Endothelial cell of umbilical vein (primary cell): ENCODE data around the gene SART3. TPM values are rescaled to one million over a fixed set of nuclear protein-coding genes. Genes with fewer than 3 reads are reported as not detected.
"Not testable (repeated sequence)": the region's sequence is repeated elsewhere in the genome, so short reads cannot be mapped to it uniquely, and the experiment has no call there.

Experiments
- BruUV-seq: library from RNA; stranded (reverse); fragments of 400-500 nt; replicated peaks from 2 replicates; lab custom pipeline; 2021; lab: Mats Ljungman, UMichigan
- CTCF ChIA-PET: fragments of 300-600, 350-600 bp; sonication (Branson Sonifier 250); formaldehyde crosslinking; loops from one replicate; lab custom pipeline; 2021; ENCODE audit warnings: antibody characterized with exemption, inconsistent platforms; lab: Charles Lee
- POLR2A ChIA-PET: fragments of 300-600, 350-600 bp; sonication (Branson Sonifier 250); formaldehyde crosslinking; loops from one replicate; lab custom pipeline; 2021; ENCODE audit warnings: antibody characterized with exemption, inconsistent platforms; lab: Charles Lee
- DNase-seq: peaks from one replicate; pipeline ENCODE4 v3.0.0-alpha.2; 2011; ENCODE audit warnings: low read depth, low spot score
- FAIRE-seq: peaks from 2 replicates; lab custom pipeline; 2011; peaks lifted over from hg19 to GRCh38; lab: Jason Lieb, UNC
- H2AFZ ChIP-seq: 2 replicates; pipeline ENCODE4 v1.6.0; 2012; ENCODE audit warnings: low read depth, low read length, control low read depth, inconsistent platforms
- H3K27ac ChIP-seq: 2 replicates; pipeline ENCODE4 v1.5.1; 2011; ENCODE audit warnings: low read depth, mild to moderate bottlenecking, control low read depth, low read length, moderate library complexity; ENCODE audit not compliant: insufficient read depth
- H3K27me3 ChIP-seq, 2 experiments: 2 replicates each; pipeline versions ENCODE4 v1.6.0 to v1.6.1; 2011; ENCODE audit warnings: low read length in 2 of 2, mixed read lengths in 1 of 2; ENCODE audit not compliant: control insufficient read depth in 2 of 2, insufficient read depth in 2 of 2
- H3K36me3 ChIP-seq, 2 experiments: 2 replicates in 1 of 2; 3 replicates in 1 of 2; pipeline ENCODE4 v1.5.1; 2011; ENCODE audit warnings: low read length in 2 of 2, mild to moderate bottlenecking in 1 of 2, moderate library complexity in 1 of 2; ENCODE audit not compliant: control insufficient read depth in 2 of 2, insufficient read depth in 2 of 2; ENCODE audit errors: extremely low read depth in 1 of 2
- H3K4me1 ChIP-seq: 3 replicates; pipeline ENCODE4 v1.5.1; 2011; ENCODE audit warnings: mild to moderate bottlenecking, low read length; ENCODE audit not compliant: control insufficient read depth, insufficient read depth; ENCODE audit errors: extremely low read depth
- H3K4me2 ChIP-seq: 2 replicates; pipeline ENCODE4 v1.6.1; 2011; ENCODE audit warnings: low read length, control low read depth, mixed read lengths; ENCODE audit not compliant: insufficient read depth
- H3K4me3 ChIP-seq, 3 experiments: fragments of 200-600 bp in 1 of 3; sonication (generic), shearing (Covaris generic) in 1 of 3; replicated peaks in 1 of 3; 2 replicates each; pipeline ENCODE4 v1.5.1; 2011 to 2016; ENCODE audit warnings: control low read depth in 3 of 3, low read length in 3 of 3, mild to moderate bottlenecking in 2 of 3, inconsistent platforms in 1 of 3, low read depth in 1 of 3, moderate library complexity in 1 of 3; ENCODE audit not compliant: insufficient read depth in 1 of 3
- H3K79me2 ChIP-seq: 2 replicates; pipeline ENCODE4 v1.6.0; 2012; ENCODE audit warnings: low read length, inconsistent platforms; ENCODE audit not compliant: control insufficient read depth, insufficient read depth
- H3K9ac ChIP-seq: replicated peaks from 2 replicates; pipeline ENCODE3; 2011; ENCODE audit warnings: low read length, control low read depth; ENCODE audit not compliant: insufficient read depth; ENCODE audit errors: extremely low read depth
- H3K9me1 ChIP-seq: replicated peaks from 3 replicates; pipeline ENCODE4 v1.6.0; 2011; ENCODE audit warnings: mild to moderate bottlenecking, low read length; ENCODE audit not compliant: control insufficient read depth, insufficient read depth; ENCODE audit errors: extremely low read depth
- H3K9me3 ChIP-seq: replicated peaks from 2 replicates; pipeline ENCODE4 v1.5.1; 2012; ENCODE audit warnings: low read length, inconsistent platforms; ENCODE audit not compliant: control insufficient read depth, insufficient read depth
- H4K20me1 ChIP-seq: replicated peaks from 2 replicates; pipeline ENCODE3; 2011; ENCODE audit warnings: mild to moderate bottlenecking, low read length; ENCODE audit not compliant: control insufficient read depth, insufficient read depth; ENCODE audit errors: extremely low read depth
- FOS ChIP-seq: IDR thresholded peaks from 2 replicates; pipeline ENCODE4 v1.6.1; 2011; ENCODE audit warnings: mild to moderate bottlenecking, low read length, moderate library complexity, borderline replicate concordance; ENCODE audit not compliant: insufficient read depth
- GATA2 ChIP-seq: IDR thresholded peaks from 2 replicates; pipeline ENCODE4 v1.7.0; 2011; ENCODE audit warnings: low read depth, mild to moderate bottlenecking, moderate library complexity, mixed read lengths, low read length; ENCODE audit not compliant: insufficient read length, insufficient read depth
- MAX ChIP-seq: IDR thresholded peaks from 2 replicates; pipeline ENCODE4 v1.6.1; 2011; ENCODE audit not compliant: insufficient read depth, insufficient read length
- MYC ChIP-seq: IDR thresholded peaks from one replicate; pipeline ENCODE4 v1.6.1; 2011; ENCODE audit warnings: mild to moderate bottlenecking, low read depth, low read length
- POLR2AphosphoS5 ChIP-seq: IDR thresholded peaks from 2 replicates; pipeline ENCODE4 v1.6.1; 2012; ENCODE audit warnings: low read depth, mild to moderate bottlenecking, control low read depth, low read length, moderate library complexity; ENCODE audit not compliant: insufficient read depth
- dilution Hi-C: fragments of 300-500 bp; cut with MboI; formaldehyde crosslinking; loops from one replicate; pipeline ENCODE4 v1.15.0; 2019; ENCODE audit warnings: low sequenced_read_pairs; ENCODE audit not compliant: extremely low pct_ligation_motif_present
- intact Hi-C: fragments of 100-400 bp; cut with micrococcal nuclease; formaldehyde crosslinking; loops from one replicate; pipeline ENCODE4 v1.10.0; 2022
- polyA plus RNA-seq, 4 experiments: library from polyadenylated mRNA; depleted of rRNA in 3 of 4; stranded (reverse) in 3 of 4; unstranded in 1 of 4; fragments of >200 nt; gene quantifications; 2 replicates each; pipeline versions ENCODE4 v1.2.1 to v1.2.3, GENCODE V29; 2011 to 2012; ENCODE audit warnings: missing spikeins in 1 of 4
- total RNA-seq: library from RNA; stranded (reverse); gene quantifications from 2 replicates; pipeline ENCODE4 v1.2.3, GENCODE V29; 2021

SART3 gene
- total and polyA plus RNA-seq, 2 donors (not counting 3 experiments of a cell fraction or from before 2014, with no cell fraction given): 13.9 to 50.7 TPM

DNA sequence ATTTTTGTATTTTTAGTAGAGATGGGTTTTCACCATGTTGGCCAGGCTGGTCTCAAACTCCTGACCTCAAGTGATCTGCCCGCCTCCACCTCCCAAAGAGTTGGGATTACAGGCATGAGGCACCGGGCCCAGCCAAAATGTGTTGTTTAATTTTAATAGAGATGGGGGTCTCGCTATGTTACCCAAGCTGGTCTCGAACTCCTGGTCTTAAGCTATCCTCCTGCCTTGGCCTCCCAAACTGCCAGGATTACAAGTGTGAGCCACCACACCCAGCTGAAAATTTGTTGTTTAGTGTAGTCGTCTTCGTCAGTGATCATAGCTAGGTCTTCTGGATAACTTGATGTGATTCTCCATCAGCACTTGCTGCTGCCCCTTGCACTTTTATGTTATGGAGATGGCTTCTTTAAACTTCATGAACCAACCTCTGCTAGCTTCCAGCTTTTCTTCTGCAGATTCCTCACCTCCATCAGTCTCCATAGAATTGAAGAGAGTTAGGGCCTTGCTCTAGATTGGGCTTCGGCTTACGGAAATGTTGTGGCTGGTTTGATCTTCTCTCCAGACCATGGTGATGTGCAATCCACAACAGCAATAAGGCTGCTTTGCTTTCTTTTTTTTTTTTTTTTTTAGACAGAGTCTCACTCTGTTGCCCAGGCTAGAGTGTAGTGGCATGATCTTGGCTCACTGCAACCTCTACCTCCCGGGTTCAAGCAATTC, 14.4 kb upstream of the SART3 start:
- no TSS peak for BruUV-seq
- FAIRE-seq: peak; percentile 18
- H4K20me1 ChIP-seq: no peaks in the 10 kb centered on the region
- H3K4me2 ChIP-seq: no peak overlapping the region
- ChIA-PET CTCF (interaction anchor here (2.3 to 2.9 kb wide), 2 partner anchors 42 to 228 kb away, joined by 9 to 12 read pairs; no protein-coding TSS in a partner anchor), POLR2A (no interaction called here)
- H3K27me3 ChIP-seq: no peaks in the 10 kb centered on the region
- H3K36me3 ChIP-seq: no peaks in the 10 kb centered on the region
- intact Hi-C loops: no loop called here
- no peak overlapping the region for H3K4me3 ChIP-seq
- no peak for TF ChIP-seq GATA2
- no peak for TF ChIP-seq MYC
- no peak for TF ChIP-seq MAX
- no peak for TF ChIP-seq POLR2AphosphoS5
- TF ChIP-seq FOS: no peak
- no peaks in the 10 kb centered on the region for H3K4me1 ChIP-seq
- no peaks in the 10 kb centered on the region for H3K79me2 ChIP-seq
- no peak overlapping the region for H3K9ac ChIP-seq
- H3K9me3 ChIP-seq: no peaks in the 10 kb centered on the region
- DNase-seq: no peak
- no peaks in the 10 kb centered on the region for H3K9me1 ChIP-seq
- no peak overlapping the region for H3K27ac ChIP-seq
- dilution Hi-C loops: no loop called here
- no peak overlapping the region for H2AFZ ChIP-seq

- H3K4me1 ChIP-seq, H3K27ac ChIP-seq, H4K20me1 ChIP-seq, dilution Hi-C loops, BruUV-seq, H3K4me2 ChIP-seq, FAIRE-seq, H3K79me2 ChIP-seq, H3K36me3 ChIP-seq, intact Hi-C loops, H3K9me1 ChIP-seq, H3K27me3 ChIP-seq, DNase-seq, H3K4me3 ChIP-seq, H2AFZ ChIP-seq, H3K9me3 ChIP-seq, POLR2A ChIA-PET, H3K9ac ChIP-seq: not testable (repeated sequence)
- CTCF ChIA-PET: interaction anchor here (0.7 to 7.4 kb wide), 2 partner anchors 42 to 455 kb away, joined by 3 to 86 read pairs; no protein-coding TSS in a partner anchor
Measured at GRCh38 chr12:108574276-108574675, 13.3 kb upstream of the SART3 start.
